Mesenchymal stem cell (in vitro differentiated cells and primary cell): ENCODE data around the gene ULBP1.
"Not testable (repeated sequence)": the region's sequence is repeated elsewhere in the genome, so short reads cannot be mapped to it uniquely, and the experiment has no call there.

Experiments
- DNase-seq: peaks from one replicate; pipeline ENCODE4 v3.0.0-alpha.2; 2013
- H2AFZ ChIP-seq: one replicate; pipeline ENCODE4 v1.6.1; 2013; ENCODE audit warnings: low read depth, mild to moderate bottlenecking, control low read depth, inconsistent platforms, low read length, moderate library complexity
- H2AK5ac ChIP-seq: 2 replicates; pipeline ENCODE4 v1.6.1; 2013; ENCODE audit warnings: low read length, moderate library complexity, mild to moderate bottlenecking, inconsistent platforms; ENCODE audit not compliant: severe bottlenecking
- H2BK120ac ChIP-seq: one replicate; pipeline ENCODE4 v1.6.1; 2013; ENCODE audit warnings: low read depth, mild to moderate bottlenecking, inconsistent platforms, low read length, moderate library complexity
- H2BK12ac ChIP-seq, 2 experiments: one replicate each; pipeline ENCODE4 v1.6.1; 2013; ENCODE audit warnings: inconsistent platforms in 2 of 2, low read length in 2 of 2, mild to moderate bottlenecking in 2 of 2, moderate library complexity in 2 of 2, control low read depth in 1 of 2
- H2BK15ac ChIP-seq: one replicate; pipeline ENCODE4 v1.6.1; 2013; ENCODE audit warnings: mild to moderate bottlenecking, low read depth, inconsistent platforms; ENCODE audit not compliant: poor library complexity, severe bottlenecking
- H2BK5ac ChIP-seq: 2 replicates; pipeline ENCODE4 v1.6.1; 2013; ENCODE audit warnings: low read depth, mild to moderate bottlenecking, low read length, control low read depth, inconsistent platforms; ENCODE audit not compliant: poor library complexity, severe bottlenecking
- H3K14ac ChIP-seq, 2 experiments: one replicate each; pipeline ENCODE4 v1.6.1; 2013; ENCODE audit warnings: inconsistent platforms in 2 of 2, low read length in 2 of 2, control low read depth in 1 of 2, mild to moderate bottlenecking in 1 of 2, moderate library complexity in 1 of 2
- H3K18ac ChIP-seq, 2 experiments: one replicate each; pipeline ENCODE4 v1.6.1; 2013; ENCODE audit warnings: inconsistent platforms in 2 of 2, low read length in 2 of 2, control low read depth in 1 of 2, low read depth in 1 of 2, mild to moderate bottlenecking in 1 of 2
- H3K23ac ChIP-seq, 2 experiments: one replicate each; pipeline ENCODE4 v1.6.1; 2013; ENCODE audit warnings: inconsistent platforms in 2 of 2, low read length in 2 of 2, mild to moderate bottlenecking in 2 of 2, moderate library complexity in 2 of 2, control low read depth in 1 of 2
- H3K27ac ChIP-seq: 2 replicates; pipeline ENCODE4 v1.5.1; 2013; ENCODE audit warnings: mild to moderate bottlenecking, moderate library complexity, low read length, control low read depth, inconsistent platforms; ENCODE audit not compliant: poor library complexity, severe bottlenecking
- H3K27me3 ChIP-seq, 2 experiments: 2 replicates each; pipeline versions ENCODE4 v1.6.1 to v1.7.0; 2013; ENCODE audit warnings: low read length in 2 of 2, mild to moderate bottlenecking in 2 of 2, moderate library complexity in 2 of 2, control low read depth in 1 of 2, inconsistent platforms in 1 of 2; ENCODE audit not compliant: control insufficient read depth in 1 of 2, insufficient read depth in 1 of 2
- H3K36me3 ChIP-seq, 2 experiments: 2 replicates each; pipeline versions ENCODE4 v1.6.1 to v1.7.0; 2013; ENCODE audit warnings: low read length in 2 of 2, control low read depth in 1 of 2, inconsistent platforms in 1 of 2, low read depth in 1 of 2, mild to moderate bottlenecking in 1 of 2; ENCODE audit not compliant: insufficient read depth in 2 of 2, control insufficient read depth in 1 of 2
- H3K4ac ChIP-seq, 2 experiments: one replicate each; pipeline ENCODE4 v1.6.1; 2013; ENCODE audit warnings: inconsistent platforms in 2 of 2, low read length in 2 of 2, mild to moderate bottlenecking in 2 of 2, moderate library complexity in 2 of 2, control low read depth in 1 of 2, low read depth in 1 of 2
- H3K4me1 ChIP-seq: 2 replicates; pipeline ENCODE4 v1.6.1; 2013; ENCODE audit warnings: low read depth, low read length, control low read depth; ENCODE audit not compliant: control insufficient read depth, insufficient read depth
- H3K4me2 ChIP-seq: 2 replicates; pipeline ENCODE4 v1.6.1; 2013; ENCODE audit warnings: low read length, mild to moderate bottlenecking, inconsistent platforms; ENCODE audit not compliant: poor library complexity, severe bottlenecking
- H3K4me3 ChIP-seq, 2 experiments: 2 replicates each; pipeline versions ENCODE4 v1.5.1 to v1.7.0; 2013; ENCODE audit warnings: low read length in 2 of 2, mild to moderate bottlenecking in 2 of 2, control low read depth in 1 of 2, low read depth in 1 of 2; ENCODE audit not compliant: insufficient read depth in 1 of 2
- H3K79me1 ChIP-seq: replicated peaks from 2 replicates; pipeline ENCODE4 v1.6.1; 2013; ENCODE audit warnings: mild to moderate bottlenecking, control low read depth, low read length, inconsistent platforms; ENCODE audit not compliant: poor library complexity, severe bottlenecking
- H3K9ac ChIP-seq: 2 replicates; pipeline ENCODE4 v1.7.0; 2013; ENCODE audit warnings: mild to moderate bottlenecking, low read length, moderate library complexity
- H3K9me3 ChIP-seq: 2 replicates; pipeline ENCODE4 v1.7.0; 2013; ENCODE audit warnings: mild to moderate bottlenecking, low read length; ENCODE audit not compliant: control insufficient read depth
- H4K8ac ChIP-seq: one replicate; pipeline ENCODE4 v1.6.1; 2013; ENCODE audit warnings: inconsistent platforms, mild to moderate bottlenecking, low read length, moderate library complexity
- H4K91ac ChIP-seq: one replicate; pipeline ENCODE4 v1.6.1; 2013; ENCODE audit warnings: mild to moderate bottlenecking, low read length, inconsistent platforms
- WGBS: methylation state at CpG from one replicate; pipeline ENCODE4 v1.1.7; 2013; ENCODE audit warnings: mixed read lengths; 5-methylcytosine and 5-hydroxymethylcytosine counted together

Gene ULBP1

GRCh38 chr6:149968909-149969308 is 5.2 kb downstream of the ULBP1 start:
- H3K4me2 ChIP-seq, H3K4me3 ChIP-seq, DNase-seq, H3K4ac ChIP-seq, H3K18ac ChIP-seq, H3K27ac ChIP-seq, H2BK120ac ChIP-seq, H3K79me1 ChIP-seq, H3K23ac ChIP-seq, H3K9me3 ChIP-seq, H2BK12ac ChIP-seq, H2AFZ ChIP-seq, H3K36me3 ChIP-seq, H2BK5ac ChIP-seq, H4K91ac ChIP-seq, H2BK15ac ChIP-seq, H4K8ac ChIP-seq, H3K9ac ChIP-seq, H2AK5ac ChIP-seq, H3K14ac ChIP-seq: not testable (repeated sequence)
- 83% methylated on average over 2 of the region's 2 CpGs for WGBS
- Histone ChIP-seq H3K27me3 (peaks cover 71 to 79% of the 10 kb centered on the region in 2 experiments), H3K4me1 (peaks cover 16% of the 10 kb centered on the region)

- Histone ChIP-seq H2BK12ac (no peak overlapping the region), H3K9me3 (no peaks in the 10 kb centered on the region), H2BK120ac (no peak overlapping the region), H2BK5ac (no peak overlapping the region), H3K18ac (no peak overlapping the region), H3K23ac (no peak overlapping the region), H2AK5ac (no peak overlapping the region), H3K4me1 (peaks cover 9% of the 10 kb centered on the region), H3K14ac (no peak overlapping the region), H3K4me2 (no peak overlapping the region), H3K4ac (no peak overlapping the region), H2BK15ac (no peak overlapping the region), H3K27ac (no peak overlapping the region), H3K27me3 (peaks cover 71 to 79% of the 10 kb centered on the region in 2 experiments), H4K91ac (no peak overlapping the region), H3K9ac (no peak overlapping the region), H4K8ac (no peak overlapping the region), H3K79me1 (no peaks in the 10 kb centered on the region), H3K36me3 (no peaks in the 10 kb centered on the region), H2AFZ (no peak overlapping the region), H3K4me3 (no peak overlapping the region)
- whole genome bisulfite sequencing = 59% methylated on average over 2 of the region's 2 CpGs
- DNase-seq = no peak
Measured at GRCh38 chr6:149969635-149970034, 5.9 kb downstream of the ULBP1 start.

GRCh38 chr6:149974394-149974793 is 10.7 kb downstream of the ULBP1 start:
- H3K79me1 ChIP-seq, H2BK12ac ChIP-seq, H3K4ac ChIP-seq, H4K91ac ChIP-seq, H3K4me2 ChIP-seq, H3K9me3 ChIP-seq, H3K9ac ChIP-seq, H3K36me3 ChIP-seq, H2BK15ac ChIP-seq, H2AK5ac ChIP-seq, H3K4me1 ChIP-seq, H4K8ac ChIP-seq, H2BK5ac ChIP-seq, H3K23ac ChIP-seq, DNase-seq, H3K4me3 ChIP-seq, H3K27ac ChIP-seq, H2AFZ ChIP-seq, H3K14ac ChIP-seq, H2BK120ac ChIP-seq, H3K18ac ChIP-seq: not testable (repeated sequence)
- peaks cover 76 to 83% of the 10 kb centered on the region in 2 experiments for H3K27me3 ChIP-seq
- WGBS = 54% methylated on average over 6 of the region's 6 CpGs

GRCh38 chr6:149974825-149975224 is 11.1 kb downstream of the ULBP1 start:
- Histone ChIP-seq H2BK5ac (no peak overlapping the region), H2AFZ (no peak overlapping the region), H2BK15ac (no peak overlapping the region), H3K9ac (no peak overlapping the region), H3K23ac (no peak overlapping the region), H3K27ac (no peak overlapping the region), H3K79me1 (no peaks in the 10 kb centered on the region), H2BK120ac (no peak overlapping the region), H4K8ac (no peak overlapping the region), H3K4me1 (no peaks in the 10 kb centered on the region), H3K4me2 (no peak overlapping the region), H3K9me3 (no peaks in the 10 kb centered on the region), H3K18ac (no peak overlapping the region), H3K4me3 (no peak overlapping the region), H4K91ac (no peak overlapping the region), H2AK5ac (no peak overlapping the region), H3K27me3 (peaks cover 73 to 81% of the 10 kb centered on the region in 2 experiments), H2BK12ac (no peak overlapping the region), H3K36me3 (no peaks in the 10 kb centered on the region), H3K4ac (no peak overlapping the region), H3K14ac (no peak overlapping the region)
- WGBS = 17% methylated on average over 2 of the region's 3 CpGs
- no peak for DNase-seq
